Dedifferentiated amniotic fluid mesenchymal stem cell (primary cell): Measurements from ENCODE around the gene LPCAT1.
"Not testable (repeated sequence)": the region's sequence is repeated elsewhere in the genome, so short reads cannot be mapped to it uniquely, and the experiment has no call there.

Experiments used
- DNase-seq: peaks from one replicate; pipeline ENCODE4 v3.0.0-alpha.2; 2016; ENCODE audit errors: extremely low spot score

Gene LPCAT1

DNA sequence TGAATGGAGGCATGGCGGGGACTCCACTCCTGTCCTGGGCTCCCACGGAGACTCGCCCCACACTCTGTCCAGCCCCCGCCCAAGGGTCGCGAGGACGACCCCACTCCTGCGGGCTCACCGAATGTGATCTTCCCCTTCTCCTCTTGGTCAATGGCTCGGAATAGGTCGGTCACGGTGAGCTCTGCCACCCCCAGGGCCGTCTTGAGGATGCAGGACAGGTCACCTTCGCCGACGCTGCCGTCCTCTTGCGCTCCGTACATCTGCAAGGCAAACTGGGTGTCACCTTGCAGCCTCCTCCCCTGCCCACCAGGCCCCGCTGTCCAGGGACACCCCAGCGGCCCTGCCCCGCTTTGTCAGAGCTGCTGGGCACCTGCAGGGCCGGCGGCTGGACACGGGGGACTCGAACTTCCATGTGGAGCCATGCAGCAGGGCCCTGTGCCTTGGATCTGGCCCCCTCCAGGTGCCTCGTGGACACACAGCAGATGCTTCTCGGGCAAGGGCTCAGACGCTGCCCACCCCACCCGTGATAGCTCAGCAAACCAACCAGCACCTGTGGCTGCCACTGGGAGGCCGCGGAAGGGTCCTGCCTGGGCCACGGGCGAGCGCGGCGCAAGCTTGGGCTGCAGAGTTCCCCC is 57.0 kb downstream of the LPCAT1 start:
- DNase-seq, result no peak

DNA sequence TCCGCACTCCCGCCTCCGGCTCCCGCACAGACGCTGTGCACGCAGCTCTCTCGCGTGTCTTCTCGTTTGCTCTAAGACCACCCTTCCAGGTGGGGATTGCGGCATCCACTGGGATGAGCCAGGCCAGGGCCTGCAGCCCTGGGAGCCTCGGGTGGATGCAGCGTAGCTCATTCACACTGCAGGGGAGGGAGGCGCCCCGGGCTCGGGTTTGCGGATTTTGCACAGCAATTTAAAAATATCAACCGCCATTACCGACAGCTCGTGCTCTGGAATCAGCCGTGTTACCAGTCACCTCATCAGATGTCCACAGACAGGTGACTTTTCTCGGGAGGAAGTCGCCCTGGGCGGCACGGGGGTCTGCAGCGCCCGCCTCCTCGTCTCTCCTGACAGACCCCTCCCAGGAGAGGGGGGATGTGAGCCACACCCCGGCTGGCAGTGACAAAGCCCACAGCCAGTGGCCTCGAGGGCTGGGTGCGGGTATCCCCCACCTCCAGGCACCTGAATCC is 57.7 kb downstream of the LPCAT1 start:
- DNase-seq, result no peak

DNA sequence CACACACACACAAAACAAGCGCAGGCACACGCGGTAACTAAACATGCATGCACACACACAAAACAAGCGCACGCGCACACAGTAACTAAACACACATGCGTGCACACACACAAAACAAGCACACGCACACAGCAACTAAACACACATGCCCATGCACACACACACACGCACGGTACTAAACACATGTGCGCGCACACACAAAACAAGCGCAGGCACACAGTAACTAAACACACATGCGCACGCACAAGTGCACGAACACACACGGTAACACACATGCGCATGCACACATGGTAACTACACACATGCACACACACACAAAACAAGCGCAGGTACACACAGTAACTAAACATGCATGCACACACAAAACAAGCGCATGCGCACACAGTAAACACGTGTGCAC is 58.6 kb downstream of the LPCAT1 start:
- no peak for DNase-seq

DNA sequence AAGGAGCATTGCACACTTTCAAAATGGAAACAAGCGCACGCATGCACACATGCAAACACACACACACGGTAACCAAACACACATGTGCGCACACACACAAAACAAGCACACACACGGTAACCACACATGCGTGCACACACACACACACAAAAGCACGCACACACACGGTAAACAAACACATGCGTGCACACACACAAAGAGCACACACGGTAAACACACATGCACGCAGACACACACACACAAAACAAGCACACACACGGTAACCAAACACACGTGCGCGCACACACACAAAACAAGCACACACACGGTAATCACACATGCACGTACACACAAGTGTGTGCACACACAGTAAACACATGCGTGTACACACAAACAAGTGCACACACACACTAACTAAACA is 59.2 kb downstream of the LPCAT1 start:
- DNase-seq, result no peak

DNA sequence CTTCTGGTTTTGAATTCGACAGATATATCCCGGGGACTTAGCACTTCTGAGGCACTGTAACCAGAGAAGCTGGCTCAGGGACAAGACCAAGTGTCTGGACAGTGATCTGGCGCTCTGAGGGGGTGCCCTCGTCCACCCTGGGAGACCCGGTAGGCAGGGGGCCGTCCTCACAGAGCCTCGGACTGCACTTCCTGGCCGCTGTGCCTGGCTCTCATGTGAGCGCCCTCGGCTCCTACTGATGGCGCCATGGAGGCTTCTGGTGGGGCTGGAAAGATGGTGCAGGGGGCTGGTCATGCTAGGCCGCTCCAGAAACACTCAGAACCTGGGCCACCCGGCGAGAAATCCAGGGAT is 59.7 kb downstream of the LPCAT1 start:
- no peak for DNase-seq

DNA sequence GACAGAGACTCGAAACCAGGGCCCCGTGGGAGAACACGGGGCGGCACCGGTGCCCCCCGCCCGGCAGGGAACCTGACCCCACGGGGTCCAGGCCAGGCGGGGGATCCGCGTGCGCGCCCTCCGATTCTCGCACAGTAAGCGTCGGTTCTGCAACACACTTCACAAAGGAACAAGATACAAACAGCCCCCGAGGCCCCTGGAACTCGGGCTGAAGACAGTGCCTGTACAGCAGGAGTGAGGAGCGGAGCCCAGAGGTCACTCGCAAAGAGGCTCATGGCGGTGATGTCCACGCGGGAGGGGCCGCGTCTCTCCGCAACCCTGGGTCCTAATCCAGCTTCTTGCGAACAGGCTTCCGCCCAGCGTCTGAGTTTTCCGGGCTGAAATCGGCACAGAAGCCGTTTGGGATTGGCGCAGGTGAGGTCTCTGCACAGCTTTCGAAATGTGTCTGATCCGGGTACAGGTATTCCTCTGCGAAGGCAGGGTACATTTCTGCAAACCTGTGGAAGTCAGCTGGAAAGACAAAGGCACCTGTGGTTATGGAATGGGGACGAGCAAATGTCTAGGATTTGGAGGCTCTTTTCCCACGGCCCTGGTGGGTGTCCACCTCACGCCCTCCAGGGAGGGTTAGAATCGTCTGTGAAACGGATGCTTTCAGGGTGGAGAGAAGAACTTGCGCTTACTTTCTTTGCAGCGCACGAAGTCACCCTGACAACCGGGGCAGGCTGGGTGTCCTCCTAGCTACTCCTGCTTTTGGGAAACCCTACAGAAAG is 60.2 kb downstream of the LPCAT1 start:
- no peak for DNase-seq

DNA sequence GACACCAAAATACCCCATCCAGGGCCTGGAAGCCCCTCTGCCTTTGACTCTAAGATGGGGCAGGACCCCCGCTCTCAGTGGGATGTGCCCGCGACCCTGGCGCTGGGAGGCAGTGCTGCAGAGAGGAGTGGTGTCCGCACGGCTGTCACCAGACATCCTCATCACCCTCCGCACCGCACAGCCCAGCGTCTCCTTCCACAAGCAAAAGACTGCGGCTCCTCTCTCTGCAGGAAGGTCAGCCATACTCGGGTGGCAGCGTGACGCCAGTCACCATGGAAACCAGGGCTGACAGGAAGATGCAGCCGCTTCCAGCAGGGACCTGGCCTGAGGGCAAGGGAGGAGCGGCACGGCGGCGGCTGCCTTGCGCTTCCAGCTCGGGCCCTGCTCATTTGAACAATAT is 61.4 kb downstream of the LPCAT1 start:
- no peak for DNase-seq

DNA sequence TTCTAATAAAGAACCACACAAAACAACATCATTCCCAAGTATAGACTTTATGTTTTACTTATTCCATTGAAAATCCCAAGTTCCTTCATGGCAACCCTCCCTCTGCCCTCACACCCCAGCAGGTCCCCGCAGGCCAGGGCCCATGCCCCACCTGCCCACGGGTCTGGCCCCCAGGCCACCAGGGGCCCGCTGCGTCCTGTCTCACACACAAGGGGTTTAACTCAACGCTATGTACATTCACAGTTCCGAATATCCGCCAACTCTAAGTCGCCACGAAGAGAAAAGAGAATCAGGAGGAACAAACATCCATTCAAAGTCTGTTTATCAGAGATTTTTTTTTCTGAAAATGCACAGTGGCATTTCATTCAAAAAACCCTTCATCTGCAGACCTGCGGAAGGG is 62.4 kb downstream of the LPCAT1 start:
- DNase-seq, result no peak

DNA sequence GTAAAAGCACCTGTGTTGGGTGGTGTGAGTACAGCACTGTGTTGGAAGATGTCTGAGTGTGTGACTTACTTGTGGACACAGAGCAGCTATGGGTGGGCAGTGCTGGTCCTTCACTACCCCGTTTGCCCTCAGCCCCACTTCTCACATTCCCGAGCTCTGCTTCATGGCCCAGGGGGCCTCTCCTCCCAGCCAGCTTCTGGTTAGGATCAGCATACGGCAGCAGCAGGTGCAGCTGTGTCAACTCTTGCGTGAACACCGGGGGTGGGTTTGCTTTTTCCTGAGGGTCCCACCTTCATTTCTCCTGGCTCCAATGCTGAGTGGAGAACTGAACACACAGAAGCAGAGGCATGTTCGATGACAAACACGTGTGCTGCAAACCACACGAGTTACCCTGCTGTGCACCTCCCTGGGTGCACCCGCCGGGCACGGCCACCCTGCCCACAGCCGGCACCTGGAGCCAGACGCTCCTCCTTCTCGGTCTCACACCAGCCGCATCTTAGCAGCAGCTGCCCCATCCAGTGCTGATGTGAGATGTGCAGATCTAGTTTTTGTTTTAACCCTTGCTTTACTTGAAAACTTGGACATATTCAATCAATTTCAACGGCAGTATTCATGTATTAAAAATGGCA is 63.6 kb downstream of the LPCAT1 start:
- DNase-seq, result no peak

DNA sequence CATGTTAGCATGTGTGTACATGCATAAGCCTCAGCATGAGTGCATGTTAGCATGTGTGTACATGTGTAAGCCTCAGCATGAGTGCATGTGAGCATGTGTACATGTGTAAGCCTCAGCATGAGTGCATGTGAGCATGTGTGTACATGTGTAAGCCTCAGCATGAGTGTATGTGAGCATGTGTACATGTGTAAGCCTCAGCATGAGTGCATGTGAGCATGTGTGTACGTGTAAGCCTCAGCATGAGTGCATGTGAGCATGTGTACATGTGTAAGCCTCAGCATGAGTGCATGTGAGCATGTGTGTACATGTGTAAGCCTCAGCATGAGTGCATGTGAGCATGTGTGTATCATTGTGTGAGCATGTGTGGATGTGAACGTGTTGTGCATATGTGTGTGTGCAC is 64.3 kb downstream of the LPCAT1 start:
- DNase-seq, result not testable (repeated sequence)

DNA sequence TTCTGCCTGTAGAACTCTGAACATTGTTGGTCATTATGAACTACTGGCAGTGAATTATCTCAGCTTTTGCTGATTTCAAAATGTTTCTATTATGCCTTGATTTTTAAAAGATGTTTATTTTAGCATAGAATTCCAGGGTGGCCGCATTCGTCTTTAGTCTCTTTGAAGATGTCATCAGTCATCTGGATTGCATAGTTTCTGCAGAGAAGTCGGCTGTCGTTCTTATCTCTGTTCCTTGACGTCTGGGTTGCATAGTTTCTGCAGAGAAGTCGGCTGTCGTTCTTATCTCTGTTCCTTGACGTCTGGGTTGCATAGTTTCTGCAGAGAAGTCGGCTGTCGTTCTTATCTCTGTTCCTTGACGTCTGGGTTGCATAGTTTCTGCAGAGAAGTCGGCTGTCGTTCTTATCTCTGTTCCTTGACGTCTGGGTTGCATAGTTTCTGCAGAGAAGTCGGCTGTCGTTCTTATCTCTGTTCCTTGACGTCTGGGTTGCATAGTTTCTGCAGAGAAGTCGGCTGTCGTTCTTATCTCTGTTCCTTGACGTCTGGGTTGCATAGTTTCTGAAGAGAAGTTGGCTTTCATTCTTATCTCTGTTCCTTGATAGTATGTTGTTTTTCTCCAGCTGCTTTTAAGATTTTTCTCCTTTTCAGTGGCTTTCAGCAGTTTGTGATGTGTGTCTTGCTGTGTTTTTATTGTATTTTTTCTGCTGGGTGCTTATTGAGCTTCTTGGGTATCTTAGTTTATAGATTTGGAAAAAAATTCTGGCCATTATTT is 67.5 kb downstream of the LPCAT1 start:
- DNase-seq, result not testable (repeated sequence)

DNA sequence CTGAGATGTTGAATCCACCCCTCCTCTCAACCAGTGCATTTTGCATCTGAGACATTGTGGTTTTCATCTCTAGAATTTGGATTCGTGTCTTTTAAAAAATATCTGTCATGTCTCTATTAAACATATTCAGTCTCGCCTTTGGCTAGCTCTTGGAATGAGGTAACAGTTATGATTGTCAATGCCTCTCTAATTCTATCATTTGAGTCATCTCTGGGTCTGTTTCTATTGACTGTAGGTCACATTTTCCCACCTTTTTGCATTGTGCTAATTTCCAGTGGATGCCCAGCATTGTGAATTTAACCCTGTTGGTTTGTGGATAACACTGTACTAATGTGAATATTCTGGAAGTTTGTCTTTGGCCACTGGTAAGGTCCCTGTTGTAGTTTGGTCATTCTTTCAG is 70.1 kb downstream of the LPCAT1 start:
- no peak for DNase-seq

DNA sequence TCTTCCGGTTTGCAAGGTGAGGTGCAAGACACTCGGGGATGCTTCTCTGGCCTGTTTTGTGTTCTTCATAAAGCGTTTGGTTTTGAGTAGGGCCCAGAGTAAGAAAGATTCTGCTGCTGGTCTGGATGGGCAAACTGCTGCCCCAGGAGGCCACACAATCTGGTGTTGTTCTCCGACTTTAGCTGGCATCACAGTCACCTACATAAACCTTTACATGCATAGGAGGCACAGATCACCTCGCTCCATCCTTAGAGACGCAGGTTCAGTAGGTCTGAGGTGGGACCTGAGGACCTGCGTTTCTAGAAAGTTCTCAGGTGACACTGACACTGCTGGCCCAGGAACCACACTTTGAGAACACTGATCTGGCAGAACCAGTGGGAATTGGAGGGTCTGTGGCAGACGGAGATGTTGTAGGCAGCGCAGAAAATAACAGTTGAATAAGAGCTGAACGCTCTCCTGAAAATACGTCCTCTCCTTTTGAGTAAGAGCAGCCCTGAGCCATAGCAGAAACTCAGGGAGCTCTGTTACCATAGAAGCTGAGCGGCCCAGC is 74.6 kb downstream of the LPCAT1 start:
- no peak for DNase-seq

DNA sequence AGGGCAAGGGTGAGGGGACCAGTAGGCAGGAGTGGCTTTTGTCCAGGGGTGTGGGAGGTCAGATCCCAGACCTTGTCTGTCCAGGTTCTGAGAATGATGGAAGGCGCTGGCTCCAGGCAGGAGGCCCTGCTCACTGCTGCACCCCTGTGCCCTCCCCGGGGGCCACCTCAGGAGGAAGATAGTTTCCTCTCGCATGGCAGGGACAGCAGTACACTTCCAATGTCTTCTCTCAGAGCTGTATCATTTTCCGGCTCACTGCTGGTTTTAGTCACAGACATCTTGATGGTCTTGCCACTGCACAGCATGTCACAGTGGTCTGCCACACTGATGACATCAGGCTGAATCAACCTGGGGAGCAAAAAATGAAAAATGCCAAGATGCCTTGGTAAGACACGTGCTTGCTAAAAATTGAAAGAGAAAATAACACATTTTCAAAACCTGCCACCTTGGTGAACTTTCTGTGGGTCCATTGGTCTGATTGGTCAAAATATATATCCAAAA is 75.2 kb downstream of the LPCAT1 start:
- no peak for DNase-seq

DNA sequence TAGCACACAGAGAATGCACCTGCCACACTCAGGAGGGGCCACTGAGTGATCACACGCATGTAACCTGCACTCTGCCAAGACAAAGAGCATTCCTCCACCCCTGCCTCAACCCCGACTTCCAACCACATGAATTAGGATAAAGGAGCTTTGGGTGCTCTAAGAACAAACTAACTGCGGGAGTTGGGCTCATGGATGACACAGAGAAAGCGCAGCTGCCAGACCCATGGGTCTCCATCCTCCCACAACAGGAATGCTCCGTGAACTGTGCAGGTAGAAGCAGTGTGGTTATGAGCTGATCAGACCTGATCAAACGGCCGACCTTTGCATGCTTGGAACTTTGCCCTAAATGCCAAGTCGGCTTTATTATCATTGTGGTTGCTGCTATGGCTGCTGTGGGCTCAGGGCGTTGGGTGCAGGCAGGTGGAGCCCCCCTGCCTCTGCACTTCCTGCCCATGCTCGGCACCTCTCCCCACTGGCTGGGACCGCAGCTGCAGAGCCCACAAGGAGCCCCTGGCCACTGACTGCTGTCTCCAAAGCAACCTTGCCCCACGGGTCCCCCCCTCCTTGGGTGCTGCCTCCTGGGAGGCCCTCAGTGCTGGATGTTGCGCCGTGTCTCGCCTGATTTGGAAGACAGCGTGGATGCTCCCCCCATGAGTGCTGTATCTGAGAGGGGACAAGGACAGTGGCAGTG is 75.9 kb downstream of the LPCAT1 start:
- DNase-seq, result no peak

DNA sequence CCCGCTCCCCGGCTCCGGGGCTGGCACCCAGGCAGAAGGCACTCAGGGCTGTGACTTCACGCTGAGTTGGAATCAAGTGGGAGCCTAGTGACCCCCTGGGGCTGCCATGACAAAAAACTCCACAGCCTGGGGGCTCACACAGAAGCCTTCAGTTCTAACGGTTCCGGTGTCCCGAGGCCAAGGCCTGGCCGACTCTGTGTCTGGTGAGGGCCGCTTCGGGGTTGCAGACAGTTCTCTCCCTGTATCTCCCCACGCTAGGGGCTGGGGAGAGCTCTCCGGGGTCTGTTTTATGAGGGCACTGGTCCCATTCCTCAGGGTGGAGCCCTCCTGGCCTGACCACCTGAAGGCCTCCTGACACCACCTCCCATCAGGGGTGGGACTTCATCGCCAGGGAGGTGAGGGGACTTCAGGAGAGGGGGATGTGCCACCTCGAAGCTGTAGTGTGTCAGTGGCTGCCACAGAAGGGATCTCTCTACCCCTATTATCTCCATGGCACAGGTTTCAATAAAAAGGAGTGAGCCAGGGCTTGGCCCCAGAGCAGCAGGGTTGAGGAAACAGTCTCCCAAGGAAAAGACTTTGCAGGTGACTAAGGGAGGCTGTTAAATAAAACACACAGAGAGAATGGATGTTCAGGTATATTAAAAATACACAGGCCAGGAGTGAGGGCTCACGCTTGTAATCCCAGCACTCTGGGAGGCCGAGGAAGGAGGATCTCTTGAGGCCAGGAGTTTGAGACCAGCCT is 77.0 kb downstream of the LPCAT1 start:
- no peak for DNase-seq

DNA sequence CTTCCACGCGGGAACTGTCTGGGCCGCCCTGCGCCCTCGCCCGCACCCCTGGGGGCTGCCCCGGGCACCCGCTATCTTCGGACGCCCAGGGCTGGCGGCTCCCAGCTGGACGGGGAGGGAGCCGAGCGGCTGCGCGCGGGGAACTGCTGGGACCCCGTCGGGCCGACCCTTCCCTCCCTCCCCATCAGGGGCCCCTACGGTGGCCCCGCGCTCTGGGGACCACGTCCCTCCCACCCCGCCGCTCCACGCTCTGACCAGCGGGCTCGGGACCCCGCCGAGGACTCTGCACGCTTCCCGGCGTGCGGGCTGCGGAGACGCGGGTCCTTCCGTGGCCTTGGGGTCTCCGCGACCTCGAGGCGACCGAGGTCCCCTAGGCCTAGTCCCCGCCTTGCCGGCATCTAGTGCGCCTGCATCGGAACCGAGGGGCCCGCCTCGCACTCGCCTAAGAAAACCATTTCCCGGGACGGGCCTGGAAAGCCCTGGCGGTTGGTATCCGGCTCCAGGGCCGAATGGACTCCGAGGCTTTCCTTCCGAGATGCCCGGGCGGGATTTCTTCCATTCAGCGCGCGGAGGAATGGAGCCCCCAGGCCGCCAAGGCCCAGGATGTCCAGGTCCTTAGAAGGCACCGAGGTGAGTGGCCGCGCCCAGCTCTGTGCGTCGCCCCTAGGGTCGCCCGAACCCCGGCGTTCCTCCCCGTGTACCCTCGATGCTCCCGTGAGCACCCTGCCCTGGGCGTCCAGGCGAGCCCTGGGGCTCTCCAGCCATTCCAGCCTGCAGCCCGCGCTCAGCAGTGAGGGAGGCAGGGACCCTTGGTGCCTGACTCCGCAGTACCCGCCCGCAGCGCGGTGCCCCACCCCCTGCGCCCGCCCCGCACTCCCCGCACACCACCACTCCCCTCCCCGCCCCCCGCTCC is 77.8 kb downstream of the LPCAT1 start:
- no peak for DNase-seq

DNA sequence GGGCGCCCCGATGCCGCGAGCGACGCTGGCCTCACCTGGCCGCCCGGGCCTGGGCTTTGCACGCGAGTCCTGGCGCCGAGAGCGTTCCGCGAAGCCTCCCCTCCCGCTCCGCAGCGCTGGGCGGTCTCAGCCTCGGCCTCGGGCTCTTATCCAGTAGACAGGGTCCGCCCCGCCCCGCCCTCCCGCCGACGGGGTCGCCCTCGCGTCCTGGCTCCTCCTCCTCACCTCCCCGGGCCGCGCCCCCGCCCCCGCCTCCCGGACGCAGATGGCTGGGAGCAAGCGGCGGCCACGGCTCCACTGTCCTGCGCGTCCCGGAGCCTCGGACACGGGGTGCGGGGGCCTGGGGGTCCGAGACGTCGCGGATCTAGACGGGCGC is 78.5 kb downstream of the LPCAT1 start, which contains the start of gene SLC6A3:
TSS of gene SLC6A3 (minus strand) at position 128 of the 376 bp plus-strand sequence. CDS start 2,243 bp downstream, outside the sequence.
- no peak for DNase-seq
